ENCODE data around the gene CCDC102A.
"Not testable (repeated sequence)": the region's sequence is repeated elsewhere in the genome, so short reads cannot be mapped to it uniquely, and the experiment has no call there.

The CCDC102A gene

DNA sequence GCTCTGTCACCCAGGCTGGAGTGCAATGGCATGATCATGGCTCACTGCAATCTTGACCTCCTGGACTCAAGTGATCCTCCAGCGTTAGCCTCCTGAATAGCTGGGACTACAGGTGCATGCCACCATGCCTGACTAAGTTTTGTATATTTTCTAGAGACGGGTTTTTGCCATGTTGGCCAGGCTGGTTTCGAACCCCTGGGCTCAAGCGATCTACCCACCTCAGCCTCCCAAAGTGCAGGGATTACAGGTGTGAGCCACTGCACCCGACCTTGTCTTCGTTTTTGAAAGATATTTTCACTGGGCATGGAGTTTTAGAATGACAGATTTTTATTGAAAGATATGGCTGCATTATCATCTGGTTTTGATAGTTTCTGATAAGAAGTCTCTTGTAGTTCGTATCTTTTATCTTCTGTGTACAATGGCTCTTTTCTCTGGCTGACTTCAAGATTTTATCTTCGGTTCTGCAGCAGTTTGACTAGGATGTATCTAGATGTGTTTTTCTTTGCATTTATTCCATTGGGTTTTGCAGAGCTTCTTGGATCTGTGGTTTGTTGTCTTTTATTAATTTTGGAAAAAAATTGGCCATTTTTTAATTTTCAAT lies 20.7 kb upstream of the CCDC102A start:
- peaks cover 11 to 23% of the 10 kb centered on the region in 2 donors for H3K9me3 Mint-ChIP-seq
- H3K27ac Mint-ChIP-seq, result no peak overlapping the region
- H3K27me3 Mint-ChIP-seq, result no peaks in the 10 kb centered on the region
- peaks cover 37 to 39% of the 10 kb centered on the region in 2 donors for H3K4me1 Mint-ChIP-seq
- no peak for DNase-seq
- H3K4me3 Mint-ChIP-seq, result no peak overlapping the region
- H3K36me3 Mint-ChIP-seq, result peaks cover 44 to 76% of the 10 kb centered on the region in 2 donors
- ATAC-seq (replicated peaks), result no peak

DNA sequence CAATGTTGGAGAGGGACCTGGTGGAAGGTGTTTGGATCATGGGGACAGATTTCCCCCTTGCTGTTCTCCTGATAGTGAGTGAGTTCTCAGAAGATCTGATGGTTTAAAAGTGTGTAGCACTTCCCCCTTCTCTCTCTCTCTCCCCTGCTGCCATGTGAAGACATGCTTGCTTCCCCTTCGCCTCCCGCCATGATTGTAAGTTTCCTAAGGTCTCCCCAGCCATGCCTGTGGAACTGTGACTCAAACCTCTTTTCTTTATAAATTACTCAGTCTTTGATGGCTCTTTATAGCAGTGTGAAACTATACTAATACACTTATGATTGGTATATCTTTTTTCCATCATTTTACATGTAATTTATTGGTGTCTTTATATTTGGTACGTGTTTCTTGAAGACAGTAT lies 19.5 kb upstream of the CCDC102A start:
- Mint-ChIP-seq H3K27ac (no peak overlapping the region), H3K36me3 (peaks cover 42 to 76% of the 10 kb centered on the region in 2 donors), H3K4me1 (peaks cover 30 to 49% of the 10 kb centered on the region in 2 donors), H3K9me3 (peaks cover 11 to 18% of the 10 kb centered on the region in 2 donors), H3K4me3 (no peak overlapping the region), H3K27me3 (no peaks in the 10 kb centered on the region)
- no peak for DNase-seq
- peak in 1 of 2 donors; percentile 52 for ATAC-seq (replicated peaks)

DNA sequence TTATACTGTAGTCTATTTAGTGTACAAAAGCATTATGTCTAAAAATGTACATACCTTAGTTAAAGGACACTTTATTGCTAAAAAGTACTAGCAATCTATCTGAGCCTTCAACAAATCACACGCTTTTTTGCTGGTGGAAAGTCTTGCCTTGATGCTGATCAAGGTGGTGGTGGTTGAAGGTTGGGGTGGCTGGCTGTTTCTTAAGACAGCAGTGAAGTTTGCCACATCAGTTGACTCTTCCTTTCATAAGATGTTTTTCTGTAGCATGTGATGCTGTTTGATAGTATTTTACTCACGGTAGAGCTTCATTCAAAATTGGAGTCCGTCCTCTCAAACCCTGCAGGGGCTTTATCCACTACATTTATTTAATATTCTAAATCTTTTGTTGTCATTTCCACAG lies 14.7 kb upstream of the CCDC102A start:
- H3K4me3 Mint-ChIP-seq, result no peak overlapping the region
- peaks cover 31 to 54% of the 10 kb centered on the region in 2 donors for H3K4me1 Mint-ChIP-seq
- DNase-seq, result no peak
- H3K27ac Mint-ChIP-seq, result no peak overlapping the region
- no peak for ATAC-seq (replicated peaks)
- peaks cover 8 to 13% of the 10 kb centered on the region in 2 donors for H3K9me3 Mint-ChIP-seq
- peaks cover 35 to 70% of the 10 kb centered on the region in 2 donors for H3K36me3 Mint-ChIP-seq
- H3K27me3 Mint-ChIP-seq, result no peaks in the 10 kb centered on the region

DNA sequence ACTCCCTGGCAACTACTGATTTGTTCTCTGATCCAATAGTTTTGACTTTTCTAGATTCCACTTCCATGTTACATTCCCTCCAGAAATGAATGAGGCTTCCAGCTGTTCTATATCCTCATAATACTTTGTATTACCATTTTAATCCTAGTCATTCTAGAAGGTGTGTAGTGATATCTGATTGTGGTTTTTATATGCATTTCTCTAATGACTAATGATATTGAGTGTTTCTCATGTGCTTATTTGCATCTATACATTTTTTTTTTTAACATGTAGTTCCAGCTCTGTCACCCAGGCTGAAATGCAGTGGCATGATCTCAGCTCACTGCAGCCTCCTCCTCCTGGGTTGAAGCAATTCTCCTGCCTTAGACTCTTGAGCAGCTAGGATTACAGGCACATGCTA lies 13.4 kb upstream of the CCDC102A start:
- peaks cover 5 to 8% of the 10 kb centered on the region in 2 donors for H3K9me3 Mint-ChIP-seq
- H3K36me3 Mint-ChIP-seq, result peaks cover 31 to 64% of the 10 kb centered on the region in 2 donors
- peak overlapping the region; percentile 65 for H3K27ac Mint-ChIP-seq
- ATAC-seq (replicated peaks) (peak; percentile 34 to 49), DNase-seq (no peak)
- no peaks in the 10 kb centered on the region for H3K27me3 Mint-ChIP-seq
- no peak overlapping the region for H3K4me3 Mint-ChIP-seq
- peaks cover 30 to 62% of the 10 kb centered on the region in 2 donors for H3K4me1 Mint-ChIP-seq

DNA sequence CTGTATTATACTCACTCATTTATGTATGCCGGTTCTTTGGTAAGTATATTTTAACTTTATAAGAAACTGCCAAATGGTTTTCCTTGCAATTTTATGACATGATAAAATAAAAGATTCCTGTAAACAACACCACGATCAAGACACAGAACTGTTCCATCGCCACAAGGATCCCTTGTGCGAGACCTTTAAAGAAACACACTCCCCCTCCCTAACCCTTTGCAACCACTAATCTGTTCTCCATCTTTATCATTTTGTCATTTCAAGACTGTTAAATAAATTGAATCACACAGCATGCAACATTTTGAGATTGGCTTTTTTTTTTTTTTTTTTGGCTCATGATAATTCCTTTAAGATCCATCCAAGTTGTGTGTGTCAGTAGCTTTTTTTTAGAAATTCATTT lies 12.0 kb upstream of the CCDC102A start:
- no peaks in the 10 kb centered on the region for H3K27me3 Mint-ChIP-seq
- ATAC-seq (replicated peaks) (no peak), DNase-seq (no peak)
- H3K9me3 Mint-ChIP-seq, result peaks cover 5 to 8% of the 10 kb centered on the region in 2 donors
- no peak overlapping the region for H3K27ac Mint-ChIP-seq
- peaks cover 29 to 60% of the 10 kb centered on the region in 2 donors for H3K36me3 Mint-ChIP-seq
- H3K4me3 Mint-ChIP-seq, result no peak overlapping the region
- peaks cover 41 to 75% of the 10 kb centered on the region in 2 donors for H3K4me1 Mint-ChIP-seq

DNA sequence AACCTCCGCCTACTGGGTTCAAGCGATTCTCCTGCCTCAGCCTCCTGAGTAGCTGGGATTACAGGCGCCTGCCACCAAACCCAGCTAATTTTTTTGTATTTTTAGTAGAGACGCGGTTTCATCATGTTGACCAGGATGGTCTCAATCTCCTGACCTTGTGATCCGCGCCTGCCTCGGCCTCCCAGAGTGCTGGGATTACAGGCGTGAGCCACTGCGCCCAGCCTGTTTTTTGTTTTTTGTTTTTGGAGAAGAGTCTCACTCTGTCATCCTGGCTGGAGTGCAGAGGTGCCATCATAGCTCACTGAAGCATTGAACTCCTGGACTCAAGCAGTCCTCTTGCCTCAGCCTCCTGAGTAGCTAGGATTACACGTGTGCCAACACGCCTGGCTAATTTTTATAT lies 11.2 kb upstream of the CCDC102A start:
- Mint-ChIP-seq H3K4me1 (peaks cover 43 to 79% of the 10 kb centered on the region in 2 donors), H3K4me3 (peak overlapping the region in 1 of 2 donors; percentile 53), H3K36me3 (peaks cover 25 to 51% of the 10 kb centered on the region in 2 donors)
- not testable (repeated sequence) for ATAC-seq (replicated peaks); H3K9me3 Mint-ChIP-seq; H3K27ac Mint-ChIP-seq; H3K27me3 Mint-ChIP-seq; DNase-seq

DNA sequence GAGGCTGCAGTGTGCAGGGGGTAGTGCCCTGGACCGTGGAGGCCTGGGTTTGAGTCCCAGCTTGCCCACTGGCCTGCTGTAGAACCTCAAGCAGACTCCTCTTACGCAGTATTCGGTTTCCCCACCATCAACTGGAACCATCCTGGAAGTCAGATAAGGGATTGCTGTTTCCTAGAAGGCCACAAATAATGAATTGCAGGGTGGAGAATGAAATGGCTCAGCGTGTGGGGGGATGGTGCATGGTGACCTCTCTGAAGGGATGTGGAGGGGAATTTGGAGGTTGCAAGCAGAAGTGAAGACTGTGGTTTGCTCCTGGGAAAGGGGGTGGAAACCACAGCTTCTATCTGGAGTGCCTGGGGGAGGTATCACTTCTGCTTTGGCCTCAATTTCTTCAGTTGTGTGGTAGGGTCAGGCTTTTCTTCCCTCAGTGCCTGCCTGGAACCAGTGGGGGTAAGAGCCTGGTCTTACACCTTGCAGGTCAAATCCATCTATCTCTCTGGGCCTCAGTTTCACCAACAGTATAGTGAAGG lies 7.8 kb upstream of the CCDC102A start:
- ATAC-seq (replicated peaks) (peak; percentile 85 to 89), DNase-seq (peak; percentile 85)
- peaks cover 48 to 81% of the 10 kb centered on the region in 2 donors for H3K4me1 Mint-ChIP-seq

DNA sequence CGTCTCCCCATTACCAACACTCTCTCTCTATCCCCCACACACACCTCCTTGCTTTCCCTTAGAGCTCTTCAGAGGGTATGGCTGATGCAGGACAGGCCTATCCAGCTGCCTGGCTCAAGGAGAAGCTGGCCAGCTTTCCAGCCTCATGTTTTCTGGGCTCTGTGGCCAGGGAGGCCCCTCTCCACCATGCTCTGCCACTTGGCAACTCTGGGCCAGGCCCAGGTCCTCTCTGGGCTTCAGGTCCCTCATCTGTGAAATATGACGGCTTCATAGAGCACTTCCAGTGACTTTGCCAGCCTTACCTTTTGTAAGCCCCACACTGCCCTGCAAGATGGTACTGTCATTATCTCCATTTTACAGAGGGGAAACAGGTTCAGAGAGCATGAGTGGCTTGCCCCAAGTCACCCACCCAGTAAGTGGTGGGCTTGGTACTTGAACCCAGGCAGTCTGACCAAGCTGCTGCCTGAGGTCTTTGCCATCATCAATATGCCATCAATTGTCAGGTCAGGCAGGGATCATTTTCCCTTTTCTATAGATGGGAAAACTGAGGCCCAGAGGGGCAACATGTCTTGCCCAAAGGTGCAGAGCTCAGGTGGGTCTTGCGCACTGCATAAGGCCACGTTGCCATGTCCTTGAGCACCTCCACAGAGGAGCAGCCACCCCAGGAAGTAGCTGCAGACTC lies 5.5 kb upstream of the CCDC102A start:
- Mint-ChIP-seq H3K4me3 (peak overlapping the region; percentile 66 to 90), H3K4me1 (peaks cover 56 to 87% of the 10 kb centered on the region in 2 donors), H3K9me3 (no peaks in the 10 kb centered on the region), H3K27ac (peak overlapping the region; percentile 39), H3K36me3 (peaks cover 2 to 8% of the 10 kb centered on the region in 2 donors), H3K27me3 (no peaks in the 10 kb centered on the region)
- DNase-seq (no peak), ATAC-seq (replicated peaks) (no peak)

More for the DNA sequence above, 7.8 kb upstream of the CCDC102A start:
- H3K27ac Mint-ChIP-seq, result peak overlapping the region; percentile 87
- H3K36me3 Mint-ChIP-seq, result peaks cover 5 to 19% of the 10 kb centered on the region in 2 donors
- no peaks in the 10 kb centered on the region for H3K27me3 Mint-ChIP-seq
- H3K9me3 Mint-ChIP-seq, result no peaks in the 10 kb centered on the region
- H3K4me3 Mint-ChIP-seq, result peak overlapping the region; percentile 66 to 90

DNA sequence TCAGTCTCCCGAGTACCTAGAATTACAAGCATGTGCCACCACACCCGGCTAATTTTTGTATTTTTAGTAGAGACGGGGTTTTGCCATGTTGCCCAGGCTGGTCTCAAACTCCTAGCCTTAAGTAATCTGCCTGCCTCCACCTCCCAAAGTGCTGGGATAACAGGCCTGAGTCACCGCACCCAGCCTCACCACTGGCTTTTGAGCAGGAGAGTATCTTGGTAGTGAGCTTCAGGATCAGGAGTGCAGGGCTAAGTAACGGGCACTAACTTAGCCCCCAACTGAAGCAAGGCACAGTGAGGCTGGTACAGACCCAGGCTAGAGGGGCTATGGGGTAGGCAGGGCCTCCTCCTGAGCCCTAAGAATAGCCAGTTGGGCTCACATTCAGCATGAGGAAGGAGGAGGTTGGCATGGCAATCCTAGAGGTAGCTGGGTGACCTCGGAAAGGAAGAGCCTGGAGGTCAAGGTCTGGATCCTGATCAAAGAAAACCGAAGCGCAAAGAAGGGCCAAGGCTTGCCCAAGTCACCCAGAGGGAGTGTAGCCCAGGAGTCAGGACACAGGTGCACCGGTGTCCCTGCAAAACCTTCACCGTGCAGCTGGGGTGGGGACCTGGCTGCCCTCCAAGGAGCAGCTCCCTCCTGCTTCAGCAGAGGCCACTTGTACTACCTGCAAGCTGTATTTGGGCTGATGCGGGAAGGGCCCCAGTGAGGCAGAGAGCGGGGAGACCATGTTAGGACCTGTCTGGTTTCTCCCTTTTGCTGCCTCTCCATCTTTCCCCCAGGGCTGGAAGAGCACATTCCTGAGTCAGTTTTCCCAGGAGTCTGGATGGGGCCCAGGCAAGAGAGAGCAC lies 4.8 kb upstream of the CCDC102A start:
- DNase-seq, result no peak

DNA sequence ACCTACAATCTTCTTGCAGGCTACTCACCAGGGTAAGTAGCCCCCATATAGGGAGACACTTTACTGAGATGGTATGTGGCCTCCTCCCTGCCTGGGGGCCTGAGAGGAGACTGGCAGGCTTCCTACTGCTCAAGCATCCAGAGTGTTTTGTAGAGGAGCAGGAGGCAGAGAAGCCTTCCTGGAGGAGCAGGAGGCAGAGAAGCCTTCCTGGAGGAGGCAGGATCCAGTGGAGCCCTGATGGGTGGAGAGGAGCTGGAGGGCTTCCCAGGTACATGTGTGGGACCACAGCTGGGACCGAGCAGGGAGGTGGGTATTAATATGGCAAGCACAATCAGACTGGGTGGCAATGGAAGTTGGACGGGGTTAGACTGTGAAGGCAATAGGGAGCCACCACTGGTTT lies 4.0 kb upstream of the CCDC102A start:
- H3K4me3 Mint-ChIP-seq, result peak overlapping the region in 1 of 2 donors; percentile 22
- H3K27ac Mint-ChIP-seq, result peak overlapping the region; percentile 76
- no peak for ATAC-seq (replicated peaks)
- H3K36me3 Mint-ChIP-seq, result no peaks in the 10 kb centered on the region
- H3K27me3 Mint-ChIP-seq, result no peaks in the 10 kb centered on the region
- peaks cover 60 to 81% of the 10 kb centered on the region in 2 donors for H3K4me1 Mint-ChIP-seq
- no peaks in the 10 kb centered on the region for H3K9me3 Mint-ChIP-seq
- no peak for DNase-seq

More for the DNA sequence above, 4.8 kb upstream of the CCDC102A start:
- ATAC-seq (replicated peaks), result no peak
- no peak overlapping the region for H3K27ac Mint-ChIP-seq
- no peaks in the 10 kb centered on the region for H3K27me3 Mint-ChIP-seq
- peak overlapping the region in 1 of 2 donors; percentile 33 for H3K4me3 Mint-ChIP-seq
- peaks cover 0 to 4% of the 10 kb centered on the region in 2 donors for H3K36me3 Mint-ChIP-seq
- H3K4me1 Mint-ChIP-seq, result peaks cover 58 to 88% of the 10 kb centered on the region in 2 donors
- no peaks in the 10 kb centered on the region for H3K9me3 Mint-ChIP-seq

DNA sequence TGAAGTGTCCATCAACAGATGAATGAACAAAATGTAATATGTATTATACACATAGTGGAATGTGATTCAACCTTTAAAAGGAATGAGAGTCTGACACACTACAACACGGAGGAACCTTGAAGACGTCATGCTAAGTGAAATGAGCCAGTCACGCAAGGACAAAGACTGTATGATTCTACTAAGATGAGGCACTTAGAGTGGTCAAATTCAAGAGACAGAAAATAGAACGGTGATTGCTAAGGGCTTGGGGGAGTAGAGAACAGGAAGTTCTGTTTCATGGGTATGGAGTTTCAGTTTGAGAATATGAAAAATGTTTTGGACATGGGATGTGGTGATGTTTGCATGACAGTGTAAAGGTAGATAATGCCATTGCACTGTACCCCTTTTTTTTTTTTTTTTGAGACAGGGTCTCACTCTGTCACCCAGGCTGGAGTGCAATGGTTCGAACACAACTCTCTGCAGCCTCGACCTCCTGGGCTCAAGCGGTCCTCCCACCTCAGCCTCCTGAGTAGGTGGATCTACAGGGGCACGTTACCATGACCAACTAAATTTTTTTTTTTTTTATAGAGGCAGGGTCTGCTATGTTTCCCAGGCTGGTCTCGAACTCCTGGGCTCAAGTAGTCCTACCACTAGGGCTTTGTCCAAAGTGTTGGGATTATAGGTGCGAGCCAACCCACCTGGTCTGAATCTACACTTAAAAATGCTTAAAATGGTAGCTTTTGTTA lies 2.9 kb upstream of the CCDC102A start:
- Mint-ChIP-seq H3K9me3 (no peaks in the 10 kb centered on the region), H3K4me3 (no peak overlapping the region), H3K36me3 (peaks cover 0 to 3% of the 10 kb centered on the region in 2 donors), H3K27ac (peak overlapping the region; percentile 99), H3K4me1 (peaks cover 63 to 80% of the 10 kb centered on the region in 2 donors), H3K27me3 (no peaks in the 10 kb centered on the region)
- DNase-seq, result peak; percentile 72
- peak; percentile 52 to 53 for ATAC-seq (replicated peaks)

DNA sequence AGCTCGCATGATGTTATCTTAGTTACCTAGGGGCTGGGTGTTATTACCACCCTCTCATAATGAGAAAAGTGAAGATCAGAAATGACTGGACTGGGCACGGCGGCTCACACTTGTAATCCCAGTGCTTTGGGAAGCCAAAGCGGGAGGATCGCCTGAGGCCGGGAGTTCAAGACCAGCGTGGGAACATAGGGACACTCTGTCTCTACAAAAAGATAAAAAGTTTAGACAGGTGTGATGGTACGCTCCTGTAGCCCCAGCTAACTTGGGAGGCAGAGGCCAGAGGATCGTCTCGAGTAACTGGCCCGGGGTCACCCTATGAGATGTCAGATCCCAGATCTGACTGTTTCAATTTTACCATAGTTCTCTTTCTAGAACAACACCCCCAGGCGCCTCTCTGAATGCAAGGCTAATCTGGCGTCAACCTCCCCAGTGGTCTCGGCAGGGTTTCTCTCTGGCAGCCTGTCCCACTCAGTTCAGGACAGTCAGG lies 1.9 kb upstream of the CCDC102A start:
- peaks cover 66 to 80% of the 10 kb centered on the region in 2 donors for H3K4me1 Mint-ChIP-seq
- peak overlapping the region; percentile 99 for H3K27ac Mint-ChIP-seq
- no peaks in the 10 kb centered on the region for H3K27me3 Mint-ChIP-seq
- peak; percentile 48 for DNase-seq
- no peaks in the 10 kb centered on the region for H3K9me3 Mint-ChIP-seq
- H3K4me3 Mint-ChIP-seq, result peak overlapping the region; percentile 84 to 88
- ATAC-seq (replicated peaks), result peak; percentile 10 to 28
- peaks cover 0 to 3% of the 10 kb centered on the region in 2 donors for H3K36me3 Mint-ChIP-seq

DNA sequence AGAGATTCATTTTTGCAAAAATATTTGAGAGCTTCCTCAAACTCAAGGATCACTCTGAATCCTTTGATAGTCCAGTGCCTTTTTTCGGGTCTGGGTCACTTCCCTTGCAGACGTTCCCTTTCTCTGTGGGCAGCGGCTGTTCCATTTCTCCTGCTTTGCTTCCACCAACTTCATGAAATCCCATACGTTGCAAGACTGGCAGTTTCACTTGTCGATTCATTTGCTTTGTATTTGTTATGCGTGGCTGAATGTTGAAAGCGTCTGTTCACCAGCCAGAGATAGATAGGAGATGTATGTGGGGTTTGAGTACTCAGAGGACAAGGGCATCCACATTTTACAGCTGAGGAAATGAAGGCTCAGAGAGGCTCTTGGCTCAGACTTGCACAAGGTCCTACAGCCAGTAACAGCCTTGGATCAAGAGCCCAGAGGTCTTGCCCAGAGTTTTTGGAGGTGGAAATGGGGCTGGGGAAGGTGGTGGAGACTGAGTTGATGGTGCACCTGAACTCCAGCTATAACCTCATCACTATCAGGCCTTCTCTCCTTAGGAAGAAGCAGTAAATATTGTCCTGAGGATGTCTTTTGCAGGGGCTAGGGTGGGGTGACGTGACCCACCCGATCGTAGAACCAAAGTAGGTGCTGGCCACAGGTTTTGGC lies 1.3 kb upstream of the CCDC102A start:
- H3K4me3 Mint-ChIP-seq, result peak overlapping the region; percentile 84 to 88
- ATAC-seq (replicated peaks) (peak; percentile 28 to 37), DNase-seq (peak; percentile 60)
- H3K4me1 Mint-ChIP-seq, result peaks cover 67 to 80% of the 10 kb centered on the region in 2 donors
- no peaks in the 10 kb centered on the region for H3K27me3 Mint-ChIP-seq
- H3K27ac Mint-ChIP-seq, result peak overlapping the region; percentile 99
- no peaks in the 10 kb centered on the region for H3K9me3 Mint-ChIP-seq
- peaks cover 0 to 3% of the 10 kb centered on the region in 2 donors for H3K36me3 Mint-ChIP-seq

Data from stimulated activated naive B cell treated with anti-CD40 and anti-IgM and Interleukin-4, amounts not matched to agents 10 μg/mL and 1 μg/mL and 100 μg/mL, for 72 hours (primary cell).